AG08396 (cell line): Measurements from ENCODE around the gene XYLT1.
"Not testable (repeated sequence)": the region's sequence is repeated elsewhere in the genome, so short reads cannot be mapped to it uniquely, and the experiment has no call there.

ENCODE experiments used
- DNase-seq: peaks from one replicate; pipeline ENCODE4 v3.0.0; 2012; ENCODE audit warnings: low spot score, mixed read lengths

Gene XYLT1

DNA sequence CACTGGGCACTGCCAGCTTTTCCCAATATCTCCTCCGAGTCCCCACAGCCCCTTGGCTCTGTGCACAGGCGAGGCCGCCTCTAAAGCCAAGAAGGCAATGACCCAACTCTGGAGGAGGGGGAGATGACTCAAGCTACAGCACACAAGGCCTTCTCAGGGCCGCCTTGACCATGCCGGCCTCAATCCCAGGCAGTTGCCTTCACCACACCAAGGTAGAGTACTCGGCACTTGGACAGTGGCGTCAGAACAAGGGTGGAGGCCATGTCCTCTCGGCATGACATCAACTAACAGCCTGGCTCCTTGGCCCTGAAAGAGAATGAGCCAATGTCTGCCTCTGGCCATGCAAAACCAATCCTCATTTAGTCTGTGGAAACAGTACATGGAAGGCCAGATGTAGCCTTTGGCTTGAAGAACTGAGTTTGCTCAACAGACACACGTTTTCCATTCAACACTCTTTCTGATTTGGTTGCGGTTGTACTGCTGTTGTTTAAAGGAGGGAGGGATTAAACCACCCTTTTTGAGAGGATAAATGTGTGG is 139.6 kb downstream of the XYLT1 start:
- no peak for DNase-seq

DNA sequence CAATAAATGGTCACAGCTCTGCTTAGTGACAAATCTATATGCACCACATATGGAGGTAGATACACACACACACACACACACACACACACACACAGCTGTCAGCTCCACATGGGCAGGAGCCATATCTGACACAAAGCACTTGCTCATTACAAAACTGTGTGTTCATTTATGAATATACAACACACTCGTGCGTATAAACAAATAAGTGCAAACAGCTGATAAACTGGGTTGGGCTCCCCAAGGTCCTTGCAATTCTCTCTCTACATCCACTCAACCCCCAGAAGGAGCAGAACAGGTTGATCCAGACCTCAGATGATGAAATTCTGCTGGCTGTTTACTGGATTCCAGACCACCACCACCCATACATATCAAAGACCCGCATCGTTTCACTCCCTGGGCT is 140.7 kb downstream of the XYLT1 start:
- DNase-seq = no peak

DNA sequence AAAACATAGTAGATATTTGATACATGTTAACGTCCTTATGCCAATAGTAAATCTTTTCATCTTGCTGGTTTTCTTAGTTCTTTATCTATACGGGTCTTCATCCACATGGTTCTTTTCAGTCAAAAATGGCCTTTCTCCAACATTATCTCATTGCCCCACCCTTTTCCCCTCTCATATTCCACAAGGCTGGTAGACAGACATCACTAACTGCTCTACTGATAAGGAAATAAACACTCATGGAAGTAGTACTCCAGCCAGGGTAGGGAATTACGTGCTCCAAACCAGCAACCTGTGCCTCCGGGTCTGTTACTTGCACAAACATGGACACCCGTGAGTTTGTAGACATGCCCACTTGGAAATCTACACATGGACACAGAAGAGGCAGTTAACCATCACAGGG is 141.4 kb downstream of the XYLT1 start:
- DNase-seq = no peak

DNA sequence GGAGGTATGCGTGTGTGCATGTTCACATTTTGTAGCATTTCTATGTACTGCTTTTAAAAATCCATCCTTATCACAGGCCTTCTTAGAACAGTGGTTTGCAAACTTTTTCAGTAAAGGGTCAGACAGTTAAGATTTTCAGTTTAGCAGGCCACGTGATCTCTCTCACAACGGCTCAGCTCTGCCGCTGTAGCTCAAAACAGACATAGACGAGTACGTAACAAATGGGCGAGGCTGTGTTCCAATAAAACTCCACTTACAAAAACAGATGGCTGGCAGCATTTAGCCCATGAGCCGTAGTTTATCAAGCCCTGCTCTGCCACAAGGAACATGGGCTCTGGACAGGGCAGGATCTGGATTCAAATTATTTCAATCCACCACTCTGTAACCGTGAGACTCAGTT is 141.8 kb downstream of the XYLT1 start:
- no peak for DNase-seq

DNA sequence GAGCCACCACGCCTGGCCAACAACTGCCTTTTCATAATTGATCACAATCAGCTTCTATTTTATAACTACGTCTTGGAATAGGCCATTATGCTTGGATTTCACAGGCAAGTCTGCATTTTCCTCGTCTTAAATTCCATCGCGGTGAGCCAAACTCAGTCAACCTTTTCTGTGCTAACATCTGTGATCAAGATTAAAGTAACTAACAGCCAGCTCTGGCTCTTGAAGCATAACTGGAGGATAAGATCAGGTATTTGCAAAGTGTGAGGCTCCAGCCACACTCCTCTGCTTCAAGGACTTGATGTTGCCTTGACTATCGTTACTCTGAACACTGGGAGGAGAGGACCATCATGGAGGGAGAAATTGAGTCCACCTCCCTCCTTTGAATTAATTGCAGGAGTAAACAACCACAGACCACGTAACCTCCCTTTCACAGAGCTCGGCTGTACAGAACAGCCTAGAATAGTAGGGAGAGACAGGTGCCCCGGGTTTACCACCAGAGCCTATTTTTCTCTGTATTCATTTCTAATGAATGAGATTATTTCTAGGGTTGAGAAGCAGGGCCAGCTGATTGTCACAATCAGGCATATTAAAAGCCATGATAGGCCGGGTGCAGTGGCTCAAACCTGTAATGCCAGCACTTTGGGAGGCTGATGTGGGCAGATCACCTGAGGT is 143.0 kb downstream of the XYLT1 start:
- no peak for DNase-seq

DNA sequence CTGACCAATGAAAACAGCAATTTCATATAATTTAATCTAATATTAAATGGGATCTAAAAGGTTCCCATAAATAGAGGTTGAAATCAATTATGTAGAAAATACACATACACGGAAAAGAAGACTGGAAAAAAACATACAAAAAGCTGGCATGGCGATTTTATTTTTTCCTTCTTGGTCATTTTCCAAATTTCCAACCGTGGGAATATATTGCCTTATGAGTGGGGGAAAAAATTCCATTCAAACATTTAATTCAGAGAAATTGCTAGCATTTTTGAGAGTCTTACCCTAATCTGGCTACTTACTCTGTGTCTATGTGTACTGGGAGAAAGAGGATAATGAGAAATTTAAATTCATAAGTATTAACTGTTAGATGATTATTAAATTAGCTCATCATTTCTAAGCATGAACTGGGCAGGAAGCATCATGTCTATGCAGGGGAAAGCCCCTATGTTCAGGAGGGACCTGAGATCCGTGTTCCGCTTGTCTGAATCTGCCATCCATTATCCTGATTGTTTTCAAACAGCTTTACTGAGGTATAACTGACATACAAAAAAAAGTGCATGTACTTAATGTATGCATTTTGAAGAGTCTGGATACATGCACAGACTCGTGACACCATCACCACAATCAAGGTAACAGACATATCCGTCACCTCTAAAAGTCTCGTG is 145.2 kb downstream of the XYLT1 start:
- DNase-seq = no peak

DNA sequence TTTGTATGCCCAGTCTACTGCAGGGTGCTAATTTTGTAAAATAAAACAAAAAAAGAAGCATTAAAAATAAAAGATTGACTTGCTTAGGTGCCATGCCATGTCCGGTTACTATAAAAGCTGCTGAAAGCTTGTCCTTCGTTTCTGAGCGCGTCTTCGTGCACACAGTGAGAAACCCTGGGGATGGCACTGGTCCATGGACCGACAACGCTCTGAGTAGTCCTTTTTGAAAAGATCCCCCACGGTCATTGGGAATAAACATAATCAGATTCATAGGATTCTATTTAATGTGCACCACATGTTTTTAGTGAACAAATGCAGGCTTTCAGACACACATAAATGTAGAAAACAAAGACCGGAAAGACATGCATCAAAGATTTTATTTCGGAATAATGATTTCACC is 146.3 kb downstream of the XYLT1 start:
- DNase-seq = no peak

DNA sequence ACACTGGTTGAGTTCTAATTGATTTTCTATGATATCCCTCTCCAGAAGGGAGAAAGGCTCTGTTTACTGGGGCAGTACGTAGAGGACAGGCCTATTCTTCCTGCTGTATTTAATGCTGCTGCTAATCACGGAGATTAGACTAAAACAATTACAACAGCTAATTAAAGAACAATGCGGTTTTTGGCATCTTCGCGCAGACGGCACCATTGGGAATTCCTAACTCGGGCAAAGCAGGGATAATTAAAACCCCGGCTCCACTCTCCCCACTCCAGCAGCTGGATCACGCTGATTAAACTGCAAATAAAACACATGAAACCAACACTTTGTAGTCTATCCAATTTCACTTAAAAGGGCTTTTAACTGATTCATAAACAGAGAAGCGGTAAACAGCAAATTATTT is 147.6 kb downstream of the XYLT1 start:
- DNase-seq = no peak

DNA sequence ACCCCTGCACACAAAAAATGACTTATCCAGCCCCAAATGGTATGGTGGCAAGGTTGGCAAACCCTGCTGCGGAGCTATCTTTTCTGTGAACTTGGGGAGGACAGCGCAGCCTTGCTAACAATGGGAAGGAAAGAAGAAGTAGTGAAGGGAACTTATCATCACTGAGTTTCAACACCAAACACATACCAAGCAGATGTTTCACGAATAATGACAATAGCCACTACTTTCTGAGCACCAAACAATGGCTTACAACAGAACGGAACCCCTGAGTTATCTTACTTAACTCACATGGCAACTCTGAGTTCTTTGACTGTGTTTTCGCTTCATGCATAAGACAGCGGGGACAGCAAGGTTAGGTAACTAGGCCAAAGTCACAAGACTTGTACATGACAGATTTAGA is 148.9 kb downstream of the XYLT1 start:
- DNase-seq = no peak

DNA sequence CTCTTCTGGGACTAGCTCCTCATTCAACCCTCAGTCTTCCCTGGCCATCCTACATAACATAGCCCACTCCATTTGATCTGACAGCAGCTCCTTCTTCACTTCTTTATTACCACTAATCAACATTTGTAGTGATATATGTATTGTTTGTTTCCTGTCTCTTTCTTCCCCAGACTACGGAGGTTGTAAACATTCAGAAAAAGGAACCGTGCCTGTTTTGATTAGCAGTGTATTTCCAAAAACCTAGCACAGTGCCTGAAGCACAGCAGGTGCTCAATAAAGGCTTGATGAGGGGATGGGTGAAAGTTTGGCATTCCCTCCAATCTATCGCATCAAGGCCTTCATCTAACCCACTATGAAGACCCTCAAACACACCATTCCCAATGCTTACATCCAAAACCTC is 150.8 kb downstream of the XYLT1 start:
- no peak for DNase-seq

DNA sequence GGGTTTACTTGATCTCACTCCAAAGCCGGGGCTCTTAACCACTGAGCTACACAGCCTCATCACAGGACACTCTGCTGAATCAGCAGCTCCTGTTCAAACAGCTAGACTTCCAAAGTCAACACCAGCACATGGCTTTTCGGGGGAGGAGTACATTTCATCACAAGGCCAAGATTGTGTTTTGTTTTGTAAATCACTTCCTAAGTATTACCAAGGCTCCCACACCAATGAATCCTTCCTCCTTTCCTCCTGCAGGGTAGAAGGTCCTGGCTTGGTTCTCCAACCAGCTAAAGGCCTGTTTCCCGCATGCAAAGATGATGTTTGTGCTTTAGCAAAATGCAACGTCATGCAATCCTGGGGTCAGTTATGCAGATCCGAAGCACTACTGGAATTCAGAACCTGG is 152.5 kb downstream of the XYLT1 start:
- no peak for DNase-seq

DNA sequence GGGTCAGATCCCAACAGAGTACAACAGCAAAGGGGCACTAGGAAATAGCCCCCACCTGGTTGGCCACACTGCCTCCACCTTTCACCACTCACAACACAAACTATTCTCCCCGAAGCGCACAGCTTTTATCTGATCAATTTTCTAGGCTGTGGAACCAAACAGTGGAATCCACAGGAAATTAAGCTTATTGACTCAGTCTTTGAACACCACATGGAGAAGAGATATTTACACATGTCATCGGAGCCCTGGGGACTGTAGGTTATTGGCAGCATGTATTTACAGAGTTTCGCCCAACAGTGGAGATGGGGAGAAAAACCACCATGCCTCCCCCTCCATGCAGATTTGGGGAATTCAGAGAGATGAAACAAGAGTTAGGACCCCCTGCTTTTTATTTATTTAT is 154.8 kb downstream of the XYLT1 start:
- DNase-seq = no peak

DNA sequence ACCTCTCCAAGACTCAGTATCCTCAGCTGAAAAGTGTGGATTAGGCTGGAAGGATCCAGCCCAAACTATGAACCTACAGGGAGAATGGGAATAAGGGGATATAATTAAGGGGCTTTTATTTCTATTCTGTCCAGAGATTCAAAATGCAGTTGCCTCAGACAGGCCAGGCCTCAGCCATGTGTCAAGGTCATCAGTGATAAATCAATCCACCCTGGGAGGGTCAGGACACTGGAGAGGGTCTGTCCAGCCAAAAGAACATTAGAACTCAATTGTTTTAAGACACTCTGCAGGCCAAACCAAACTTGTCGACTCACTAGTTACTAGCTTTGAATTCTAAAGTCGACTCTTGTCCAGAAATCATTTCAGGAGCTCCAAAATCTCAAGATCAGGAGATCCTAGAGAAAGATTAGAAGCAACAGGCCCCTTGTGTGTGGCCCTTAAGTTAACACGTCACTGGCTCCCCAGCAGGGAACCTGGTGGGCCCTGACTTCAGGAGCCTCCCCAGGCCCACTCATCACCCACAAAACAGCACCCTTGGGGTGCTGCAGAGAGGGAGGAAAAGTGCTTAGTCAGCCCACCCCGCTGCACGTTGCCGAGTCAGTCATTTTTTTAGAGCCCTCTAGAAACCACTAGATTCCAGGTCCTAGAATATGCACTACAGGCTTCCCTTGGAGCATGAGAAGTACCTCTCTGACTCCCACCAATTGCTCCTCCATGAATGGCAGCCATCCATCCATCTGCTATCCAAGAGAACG is 156.8 kb downstream of the XYLT1 start:
- no peak for DNase-seq

DNA sequence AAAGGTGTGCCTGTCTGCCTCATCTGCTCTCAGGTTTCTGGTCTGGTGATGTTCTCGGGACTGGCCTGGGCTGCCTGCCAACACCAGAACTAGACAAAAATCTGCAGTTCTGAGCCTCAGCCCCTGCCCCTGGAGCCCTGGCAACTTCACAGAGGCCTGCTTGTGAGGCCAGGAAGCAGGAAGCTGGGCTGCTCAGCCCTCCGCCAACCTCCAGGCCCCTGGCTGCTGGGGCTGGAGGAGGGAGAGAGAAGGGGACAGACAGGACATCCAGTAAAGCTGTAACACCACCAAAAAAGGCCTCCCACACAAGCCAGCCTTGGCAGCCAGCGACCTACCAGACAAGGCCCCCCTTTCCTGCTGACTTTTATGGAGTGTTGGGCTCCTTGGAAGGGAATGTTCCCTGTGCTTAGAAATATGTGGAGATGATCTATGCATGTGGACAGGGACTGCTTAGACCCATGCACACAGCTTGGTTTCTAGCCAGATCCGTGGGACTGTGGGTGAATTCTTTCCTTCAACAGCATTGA is 157.6 kb downstream of the XYLT1 start:
- no peak for DNase-seq

DNA sequence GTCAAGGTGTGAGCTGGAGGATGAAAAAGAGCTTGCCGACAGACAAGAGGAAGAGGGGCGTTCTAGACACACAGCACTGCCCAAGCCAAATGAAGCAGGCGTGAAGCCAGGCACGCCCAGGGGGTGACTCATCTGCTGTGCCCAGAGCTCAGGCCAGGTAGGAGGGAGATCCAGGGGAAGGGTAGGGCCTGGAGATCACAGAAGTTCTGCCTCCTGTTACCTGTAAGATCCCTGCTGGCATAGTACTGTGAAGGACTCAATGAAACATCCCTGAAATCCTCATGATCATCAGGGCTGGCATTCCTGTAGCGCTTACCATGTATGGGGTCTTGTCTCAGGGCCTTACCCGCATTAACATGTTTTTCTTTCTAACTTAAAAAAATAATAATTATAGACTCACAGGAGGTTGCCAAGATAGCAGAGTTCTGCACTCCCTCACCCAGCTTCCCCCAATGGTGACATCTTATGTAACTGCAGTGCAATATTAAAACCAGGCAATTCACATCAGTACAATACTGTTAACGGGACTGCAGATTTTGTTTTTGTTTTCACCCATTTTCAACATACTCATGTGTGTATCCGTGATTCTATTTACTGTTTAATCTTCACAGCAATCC is 158.6 kb downstream of the XYLT1 start:
- no peak for DNase-seq

DNA sequence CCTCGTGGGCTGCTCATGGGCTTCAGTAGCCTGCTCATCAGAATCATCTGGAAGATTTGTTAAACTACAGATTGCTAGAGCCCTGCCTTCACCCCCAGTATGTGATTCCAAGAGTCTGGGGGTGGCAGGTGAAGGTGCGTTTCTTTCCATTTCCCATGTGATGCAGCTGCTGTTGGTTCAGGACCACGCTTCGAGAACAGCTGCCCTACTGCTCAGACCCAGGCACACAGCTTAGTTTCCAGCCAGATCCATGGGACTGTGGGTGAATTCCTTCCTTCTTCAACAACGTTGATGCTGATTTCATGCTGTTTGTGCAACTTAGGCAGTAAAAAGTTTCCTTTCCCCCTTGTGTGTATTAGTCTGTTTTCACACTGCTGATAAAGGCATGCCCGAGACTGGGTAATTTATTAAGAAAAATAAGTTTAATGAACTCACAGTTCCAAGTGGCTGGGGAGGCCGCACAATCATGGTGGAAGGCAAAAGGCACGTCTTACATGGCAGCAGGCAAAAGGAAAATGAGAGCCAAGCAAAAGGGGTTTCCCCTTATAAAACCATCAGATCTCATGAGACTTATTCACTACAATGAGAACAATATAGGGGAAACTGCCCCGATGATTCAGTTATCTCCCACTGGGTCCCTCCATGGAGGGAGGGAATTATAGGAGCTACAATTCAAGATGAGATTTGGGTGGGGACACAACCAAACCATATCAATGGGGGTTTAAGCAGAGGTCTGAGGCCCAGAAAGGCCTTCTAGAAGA is 159.2 kb downstream of the XYLT1 start:
- no peak for DNase-seq

DNA sequence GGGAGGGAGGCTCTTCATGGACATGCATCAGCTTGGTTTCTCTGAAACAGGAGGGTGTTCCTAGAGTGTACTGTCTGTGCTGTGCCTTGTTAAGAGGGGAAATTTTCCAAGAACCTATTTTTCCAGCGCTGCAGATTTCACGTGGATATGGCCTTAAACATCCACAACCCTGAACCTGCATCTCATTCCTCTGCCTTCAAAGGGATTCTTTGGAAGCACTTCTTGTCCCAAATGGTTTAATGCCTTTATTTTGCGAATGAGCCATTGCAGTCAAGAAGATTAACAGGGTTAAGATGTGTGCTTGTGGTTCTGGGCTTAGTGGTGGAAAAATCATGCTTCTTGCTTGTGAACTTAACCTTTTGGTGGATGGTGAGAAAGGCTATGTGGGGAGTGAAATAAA is 161.2 kb downstream of the XYLT1 start:
- no peak for DNase-seq

DNA sequence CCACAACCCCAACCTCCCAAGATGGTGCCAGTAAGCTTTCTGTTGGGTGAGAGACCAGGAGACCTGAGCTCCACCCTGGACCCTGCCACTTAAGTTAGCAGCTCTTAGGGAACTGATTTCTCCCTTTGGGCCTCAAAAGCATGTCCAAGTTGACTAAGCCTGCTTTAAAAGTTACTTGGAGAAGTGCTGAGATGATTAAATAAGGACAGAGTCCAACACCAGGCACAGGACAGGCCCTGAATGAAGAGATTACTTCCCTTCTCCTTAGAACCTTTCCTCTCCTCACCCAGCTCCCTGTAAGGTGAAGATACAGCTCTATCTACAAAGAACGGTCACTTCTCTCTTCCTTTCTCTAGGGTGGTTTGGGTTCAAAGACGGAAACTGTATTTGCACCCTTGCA is 162.6 kb downstream of the XYLT1 start:
- DNase-seq = no peak

DNA sequence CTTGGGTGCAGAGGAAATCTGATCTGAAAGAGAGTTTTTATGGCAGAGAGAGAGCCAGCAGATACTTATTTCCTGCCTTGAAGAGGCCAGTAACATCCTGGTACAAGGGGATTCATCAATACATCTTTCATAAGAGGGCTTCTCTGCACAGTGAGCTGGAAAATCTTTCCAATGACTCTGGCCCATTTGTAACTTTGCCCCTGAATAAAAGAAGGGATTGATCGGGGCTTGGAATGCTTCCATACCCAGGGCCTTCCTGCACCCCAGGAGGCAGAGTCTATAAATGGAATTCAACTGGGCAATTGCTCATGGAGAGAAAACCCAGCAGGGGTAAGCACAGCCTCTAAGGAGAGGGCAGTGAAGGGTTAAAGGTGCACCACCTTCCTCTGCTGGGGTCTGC is 163.3 kb downstream of the XYLT1 start:
- DNase-seq = no peak

DNA sequence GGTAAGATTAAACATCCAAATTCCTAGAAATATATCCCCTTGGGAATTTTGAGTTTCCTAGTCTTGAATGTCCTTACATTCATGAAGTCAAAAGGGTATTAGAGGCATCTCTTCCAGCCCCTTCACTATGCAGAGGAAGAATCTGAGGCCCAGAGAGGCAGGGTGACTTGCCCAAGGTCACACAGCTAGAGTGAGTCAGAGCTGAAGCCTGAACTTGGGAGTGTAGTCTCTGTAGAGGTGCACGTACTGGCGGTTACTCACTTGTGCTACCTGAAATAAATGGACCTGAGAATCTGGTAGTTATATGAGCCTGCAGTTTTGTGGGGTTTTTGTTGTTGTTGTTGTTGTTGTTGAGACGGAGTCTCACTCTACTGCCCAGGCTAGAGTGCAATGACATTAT is 164.0 kb downstream of the XYLT1 start:
- DNase-seq = no peak

DNA sequence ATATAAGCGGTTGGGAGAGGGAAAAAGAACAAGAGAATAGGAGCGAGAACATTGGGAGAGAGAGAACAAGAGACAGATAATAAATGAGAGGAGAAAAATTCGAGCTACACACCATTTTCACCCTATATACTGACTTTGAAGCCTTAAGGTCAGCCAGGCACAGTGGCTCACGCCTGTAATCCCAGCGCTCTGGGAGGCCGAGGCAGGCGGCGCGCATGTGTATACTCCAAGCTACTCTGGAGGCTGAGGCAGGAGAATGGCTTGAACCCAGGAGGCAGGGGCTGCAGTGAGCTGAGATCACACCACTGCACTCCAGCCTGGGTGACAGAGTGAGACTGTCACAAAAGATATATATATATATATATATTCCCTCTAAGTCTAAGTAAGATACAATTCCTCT is 164.5 kb downstream of the XYLT1 start:
- DNase-seq = not testable (repeated sequence)

DNA sequence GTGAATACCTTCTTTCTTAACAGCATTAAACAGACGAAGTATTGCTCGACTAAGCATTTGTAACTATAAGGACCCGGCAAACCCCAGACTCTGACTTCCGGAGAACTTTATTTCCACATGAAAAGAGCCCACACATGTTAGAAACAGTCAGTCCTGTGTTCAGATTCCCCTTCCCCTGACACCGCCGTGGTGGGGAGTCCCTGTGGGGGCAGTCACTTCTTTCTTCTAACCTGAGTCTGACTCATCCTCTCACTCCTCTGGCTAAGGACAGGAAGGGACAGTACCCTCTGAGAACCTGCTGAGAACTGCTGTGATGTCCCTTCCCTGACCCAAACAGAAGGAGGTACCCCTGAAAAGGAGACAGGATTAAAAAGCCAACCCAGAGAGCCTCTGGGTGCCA is 165.1 kb downstream of the XYLT1 start:
- no peak for DNase-seq
